ENCODE measurements around the gene RHOT1.

Gene RHOT1

DNA sequence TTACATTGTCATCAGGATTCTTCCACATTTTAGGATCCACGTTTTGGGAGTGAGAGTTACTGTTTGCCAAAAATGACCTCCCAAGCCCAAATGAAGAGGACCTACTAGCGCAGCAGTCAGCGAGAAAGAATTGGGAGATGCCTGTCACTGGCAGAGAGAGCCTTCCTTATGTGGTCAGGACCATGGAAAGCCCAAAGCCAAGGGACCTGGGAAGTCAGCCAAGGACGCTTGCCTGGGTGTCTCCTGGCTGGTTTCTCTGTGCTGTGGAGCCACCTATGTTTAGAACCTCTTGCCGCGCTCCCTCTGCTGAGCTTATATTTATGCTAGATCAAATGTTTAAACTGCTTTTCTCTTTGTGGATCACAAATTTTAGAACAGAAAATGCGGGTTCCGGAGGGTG, 98.4 kb downstream of the RHOT1 start:
- 0 out of 3 replicates have a peak, but pooled peaks have one; percentile 19 for ATAC-seq
- no peak for TF ChIP-seq TOX (CRISPR knock-in tag; IDR thresholded peaks at IDR 0.05; ENCODE audit: borderline replicate concordance)
- TF ChIP-seq ZFP3 (CRISPR knock-in tag; IDR thresholded peaks at IDR 0.05), result no peak
- no peak for TF ChIP-seq ZC3H10 (CRISPR knock-in tag; IDR thresholded peaks at IDR 0.05)
- no peak for TF ChIP-seq ARNTL (CRISPR knock-in tag; IDR thresholded peaks at IDR 0.05; ENCODE audit: borderline replicate concordance, low read depth)
- no peak for TF ChIP-seq OSR1 (CRISPR knock-in tag; IDR thresholded peaks at IDR 0.05)
- TF ChIP-seq, protein P1, sequence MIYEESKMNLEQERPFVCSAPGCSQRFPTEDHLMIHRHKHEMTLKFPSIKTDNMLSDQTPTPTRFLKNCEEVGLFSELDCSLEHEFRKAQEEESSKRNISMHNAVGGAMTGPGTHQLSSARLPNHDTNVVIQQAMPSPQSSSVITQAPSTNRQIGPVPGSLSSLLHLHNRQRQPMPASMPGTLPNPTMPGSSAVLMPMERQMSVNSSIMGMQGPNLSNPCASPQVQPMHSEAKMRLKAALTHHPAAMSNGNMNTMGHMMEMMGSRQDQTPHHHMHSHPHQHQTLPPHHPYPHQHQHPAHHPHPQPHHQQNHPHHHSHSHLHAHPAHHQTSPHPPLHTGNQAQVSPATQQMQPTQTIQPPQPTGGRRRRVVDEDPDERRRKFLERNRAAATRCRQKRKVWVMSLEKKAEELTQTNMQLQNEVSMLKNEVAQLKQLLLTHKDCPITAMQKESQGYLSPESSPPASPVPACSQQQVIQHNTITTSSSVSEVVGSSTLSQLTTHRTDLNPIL (CRISPR knock-in tag; IDR thresholded peaks at IDR 0.05; ENCODE audit: low read depth), result no peak
- TF ChIP-seq, protein P2, sequence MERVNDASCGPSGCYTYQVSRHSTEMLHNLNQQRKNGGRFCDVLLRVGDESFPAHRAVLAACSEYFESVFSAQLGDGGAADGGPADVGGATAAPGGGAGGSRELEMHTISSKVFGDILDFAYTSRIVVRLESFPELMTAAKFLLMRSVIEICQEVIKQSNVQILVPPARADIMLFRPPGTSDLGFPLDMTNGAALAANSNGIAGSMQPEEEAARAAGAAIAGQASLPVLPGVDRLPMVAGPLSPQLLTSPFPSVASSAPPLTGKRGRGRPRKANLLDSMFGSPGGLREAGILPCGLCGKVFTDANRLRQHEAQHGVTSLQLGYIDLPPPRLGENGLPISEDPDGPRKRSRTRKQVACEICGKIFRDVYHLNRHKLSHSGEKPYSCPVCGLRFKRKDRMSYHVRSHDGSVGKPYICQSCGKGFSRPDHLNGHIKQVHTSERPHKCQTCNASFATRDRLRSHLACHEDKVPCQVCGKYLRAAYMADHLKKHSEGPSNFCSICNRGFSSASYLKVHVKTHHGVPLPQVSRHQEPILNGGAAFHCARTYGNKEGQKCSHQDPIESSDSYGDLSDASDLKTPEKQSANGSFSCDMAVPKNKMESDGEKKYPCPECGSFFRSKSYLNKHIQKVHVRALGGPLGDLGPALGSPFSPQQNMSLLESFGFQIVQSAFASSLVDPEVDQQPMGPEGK (CRISPR knock-in tag; IDR thresholded peaks at IDR 0.05; ENCODE audit: borderline replicate concordance), result no peak
- TF ChIP-seq PPARA (CRISPR knock-in tag; IDR thresholded peaks at IDR 0.05; ENCODE audit: borderline replicate concordance), result no peak
- no peak for TF ChIP-seq ZNF8 (CRISPR knock-in tag; IDR thresholded peaks at IDR 0.05)
- TF ChIP-seq, protein P3, sequence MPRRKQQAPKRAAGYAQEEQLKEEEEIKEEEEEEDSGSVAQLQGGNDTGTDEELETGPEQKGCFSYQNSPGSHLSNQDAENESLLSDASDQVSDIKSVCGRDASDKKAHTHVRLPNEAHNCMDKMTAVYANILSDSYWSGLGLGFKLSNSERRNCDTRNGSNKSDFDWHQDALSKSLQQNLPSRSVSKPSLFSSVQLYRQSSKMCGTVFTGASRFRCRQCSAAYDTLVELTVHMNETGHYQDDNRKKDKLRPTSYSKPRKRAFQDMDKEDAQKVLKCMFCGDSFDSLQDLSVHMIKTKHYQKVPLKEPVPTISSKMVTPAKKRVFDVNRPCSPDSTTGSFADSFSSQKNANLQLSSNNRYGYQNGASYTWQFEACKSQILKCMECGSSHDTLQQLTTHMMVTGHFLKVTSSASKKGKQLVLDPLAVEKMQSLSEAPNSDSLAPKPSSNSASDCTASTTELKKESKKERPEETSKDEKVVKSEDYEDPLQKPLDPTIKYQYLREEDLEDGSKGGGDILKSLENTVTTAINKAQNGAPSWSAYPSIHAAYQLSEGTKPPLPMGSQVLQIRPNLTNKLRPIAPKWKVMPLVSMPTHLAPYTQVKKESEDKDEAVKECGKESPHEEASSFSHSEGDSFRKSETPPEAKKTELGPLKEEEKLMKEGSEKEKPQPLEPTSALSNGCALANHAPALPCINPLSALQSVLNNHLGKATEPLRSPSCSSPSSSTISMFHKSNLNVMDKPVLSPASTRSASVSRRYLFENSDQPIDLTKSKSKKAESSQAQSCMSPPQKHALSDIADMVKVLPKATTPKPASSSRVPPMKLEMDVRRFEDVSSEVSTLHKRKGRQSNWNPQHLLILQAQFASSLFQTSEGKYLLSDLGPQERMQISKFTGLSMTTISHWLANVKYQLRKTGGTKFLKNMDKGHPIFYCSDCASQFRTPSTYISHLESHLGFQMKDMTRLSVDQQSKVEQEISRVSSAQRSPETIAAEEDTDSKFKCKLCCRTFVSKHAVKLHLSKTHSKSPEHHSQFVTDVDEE (CRISPR knock-in tag; IDR thresholded peaks at IDR 0.05), result no peak
- TF ChIP-seq ZNF70 (CRISPR knock-in tag; IDR thresholded peaks at IDR 0.05), result no peak
- TF ChIP-seq CSRNP3 (CRISPR knock-in tag; IDR thresholded peaks at IDR 0.05), result no peak
- no peak for TF ChIP-seq GLIS3 (CRISPR knock-in tag; IDR thresholded peaks at IDR 0.05)
- TF ChIP-seq, protein P4, sequence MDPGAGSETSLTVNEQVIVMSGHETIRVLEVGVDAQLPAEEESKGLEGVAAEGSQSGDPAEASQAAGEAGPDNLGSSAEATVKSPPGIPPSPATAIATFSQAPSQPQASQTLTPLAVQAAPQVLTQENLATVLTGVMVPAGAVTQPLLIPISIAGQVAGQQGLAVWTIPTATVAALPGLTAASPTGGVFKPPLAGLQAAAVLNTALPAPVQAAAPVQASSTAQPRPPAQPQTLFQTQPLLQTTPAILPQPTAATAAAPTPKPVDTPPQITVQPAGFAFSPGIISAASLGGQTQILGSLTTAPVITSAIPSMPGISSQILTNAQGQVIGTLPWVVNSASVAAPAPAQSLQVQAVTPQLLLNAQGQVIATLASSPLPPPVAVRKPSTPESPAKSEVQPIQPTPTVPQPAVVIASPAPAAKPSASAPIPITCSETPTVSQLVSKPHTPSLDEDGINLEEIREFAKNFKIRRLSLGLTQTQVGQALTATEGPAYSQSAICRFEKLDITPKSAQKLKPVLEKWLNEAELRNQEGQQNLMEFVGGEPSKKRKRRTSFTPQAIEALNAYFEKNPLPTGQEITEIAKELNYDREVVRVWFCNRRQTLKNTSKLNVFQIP (CRISPR knock-in tag; IDR thresholded peaks at IDR 0.05; ENCODE audit: borderline replicate concordance, low read depth), result no peak
- no peak for TF ChIP-seq ZFP30 (CRISPR knock-in tag; IDR thresholded peaks at IDR 0.05)
- no peak for TF ChIP-seq ZNF565 (CRISPR knock-in tag; conservative IDR thresholded peaks at IDR 0.05; ENCODE audit: low read depth)
- TF ChIP-seq SNAI2 (CRISPR knock-in tag; IDR thresholded peaks at IDR 0.05), result no peak

DNA sequence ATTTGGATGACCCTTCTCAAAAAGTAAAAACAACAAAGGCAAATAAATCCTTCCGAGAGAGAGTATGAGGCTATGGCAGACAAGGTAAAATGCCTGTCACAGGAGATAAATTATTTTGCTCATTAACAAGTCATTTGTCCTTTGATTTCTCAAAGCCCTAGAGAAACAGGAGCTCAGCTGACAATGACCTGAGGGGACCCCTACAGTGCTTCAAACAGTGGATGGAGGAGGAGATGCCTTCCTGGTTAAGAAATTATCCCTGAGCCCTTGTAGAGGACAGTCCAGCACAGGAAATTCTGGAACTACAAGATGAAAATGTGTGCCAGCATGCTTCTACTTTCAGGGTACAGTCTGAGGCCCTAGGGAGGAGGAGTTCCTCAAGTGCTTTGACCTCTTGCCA, 99.3 kb downstream of the RHOT1 start:
- no peak for ATAC-seq
- TF ChIP-seq ZNF565 (CRISPR knock-in tag; conservative IDR thresholded peaks at IDR 0.05; ENCODE audit: low read depth) (no peak), ISL1 (CRISPR knock-in tag; IDR thresholded peaks at IDR 0.05) (no peak), BACH2 (CRISPR knock-in tag; IDR thresholded peaks at IDR 0.05; ENCODE audit: borderline replicate concordance) (no peak), ZFP30 (CRISPR knock-in tag; IDR thresholded peaks at IDR 0.05) (no peak), ESRRG (CRISPR knock-in tag; IDR thresholded peaks at IDR 0.05) (no peak), ZNF70 (CRISPR knock-in tag; IDR thresholded peaks at IDR 0.05) (no peak), OSR1 (CRISPR knock-in tag; IDR thresholded peaks at IDR 0.05) (no peak), PPARA (CRISPR knock-in tag; IDR thresholded peaks at IDR 0.05; ENCODE audit: borderline replicate concordance) (no peak), ZNF8 (CRISPR knock-in tag; IDR thresholded peaks at IDR 0.05) (no peak), RARB (CRISPR knock-in tag; IDR thresholded peaks at IDR 0.05) (no peak)
- TF ChIP-seq, protein P4 (CRISPR knock-in tag; IDR thresholded peaks at IDR 0.05; ENCODE audit: borderline replicate concordance, low read depth), result no peak

Measured in SK-N-SH treated with all-trans-retinoic acid at 6 μM for 48 hours (cell line).